Loucy (cell line): ENCODE data around the gene SIDT2.

Experiments
- H2AFZ ChIP-seq: fragments of 200-600 bp; sonication (generic); 2 replicates; pipeline ENCODE4 v1.6.0; 2016; ENCODE audit warnings: antibody characterized with exemption, mild to moderate bottlenecking, low read length, moderate library complexity
- H3F3A ChIP-seq: fragments of 200-600 bp; 2 replicates; pipeline ENCODE4 v1.6.0; 2016; ENCODE audit warnings: antibody characterized with exemption, low read depth, mild to moderate bottlenecking
- H3K27me3 ChIP-seq: fragments of 200-600 bp; sonication (generic); 2 replicates; pipeline ENCODE4 v1.6.1; 2014; ENCODE audit warnings: low read length, mild to moderate bottlenecking; ENCODE audit not compliant: insufficient read depth, poor library complexity, severe bottlenecking
- H3K36me3 ChIP-seq: fragments of 200-600 bp; sonication (generic); 2 replicates; pipeline ENCODE4 v1.6.1; 2016; ENCODE audit warnings: low read length; ENCODE audit not compliant: insufficient read depth
- H3K4me1 ChIP-seq: fragments of 200-600 bp; sonication (generic); 2 replicates; pipeline ENCODE4 v1.5.1; 2014; ENCODE audit warnings: low read length, mild to moderate bottlenecking; ENCODE audit not compliant: insufficient read depth, poor library complexity, severe bottlenecking
- H3K4me2 ChIP-seq: fragments of 200-600 bp; sonication (generic); 2 replicates; pipeline ENCODE4 v1.6.0; 2014; ENCODE audit warnings: antibody characterized with exemption, low read length, low read depth, mild to moderate bottlenecking; ENCODE audit not compliant: poor library complexity, severe bottlenecking
- H3K4me3 ChIP-seq: fragments of 200-600 bp; sonication (generic); 2 replicates; pipeline ENCODE4 v1.5.1; 2014; ENCODE audit warnings: low read length, mild to moderate bottlenecking, mixed read lengths; ENCODE audit not compliant: poor library complexity, severe bottlenecking
- H3K79me2 ChIP-seq: fragments of 200-600 bp; sonication (generic); 2 replicates; pipeline ENCODE4 v1.6.1; 2014; ENCODE audit warnings: low read length; ENCODE audit not compliant: insufficient read depth
- H3K9ac ChIP-seq: fragments of 200-600 bp; sonication (generic); 2 replicates; pipeline ENCODE4 v1.6.0; 2014; ENCODE audit warnings: mild to moderate bottlenecking, low read depth, low read length, moderate library complexity; ENCODE audit not compliant: poor library complexity, severe bottlenecking
- H3K9me2 ChIP-seq: fragments of 200-600 bp; sonication (generic); replicated peaks from 2 replicates; pipeline ENCODE4 v1.6.1; 2016; ENCODE audit warnings: low read depth, low read length, mixed read lengths
- H3K9me3 ChIP-seq: fragments of 200-600 bp; sonication (generic); 2 replicates; pipeline ENCODE4 v1.6.1; 2014; ENCODE audit warnings: mild to moderate bottlenecking, antibody characterized with exemption, low read length, low read depth; ENCODE audit not compliant: insufficient read depth
- H4K20me1 ChIP-seq: fragments of 200-600 bp; sonication (generic); 2 replicates; pipeline ENCODE4 v1.6.0; 2014; ENCODE audit warnings: antibody characterized with exemption, low read length, mild to moderate bottlenecking; ENCODE audit not compliant: insufficient read depth, poor library complexity, severe bottlenecking
- CTCF ChIP-seq: fragments of 200-600 bp; sonication (generic); conservative IDR thresholded peaks from 2 replicates; pipeline ENCODE4 v1.5.1; 2014; ENCODE audit warnings: mild to moderate bottlenecking, antibody characterized with exemption, low read length
- EZH2phosphoT487 ChIP-seq: fragments of 200-600 bp; IDR thresholded peaks from 2 replicates; pipeline ENCODE4 v1.6.1; 2018; ENCODE audit warnings: antibody characterized with exemption, mild to moderate bottlenecking, moderate library complexity, borderline replicate concordance

Gene SIDT2

DNA sequence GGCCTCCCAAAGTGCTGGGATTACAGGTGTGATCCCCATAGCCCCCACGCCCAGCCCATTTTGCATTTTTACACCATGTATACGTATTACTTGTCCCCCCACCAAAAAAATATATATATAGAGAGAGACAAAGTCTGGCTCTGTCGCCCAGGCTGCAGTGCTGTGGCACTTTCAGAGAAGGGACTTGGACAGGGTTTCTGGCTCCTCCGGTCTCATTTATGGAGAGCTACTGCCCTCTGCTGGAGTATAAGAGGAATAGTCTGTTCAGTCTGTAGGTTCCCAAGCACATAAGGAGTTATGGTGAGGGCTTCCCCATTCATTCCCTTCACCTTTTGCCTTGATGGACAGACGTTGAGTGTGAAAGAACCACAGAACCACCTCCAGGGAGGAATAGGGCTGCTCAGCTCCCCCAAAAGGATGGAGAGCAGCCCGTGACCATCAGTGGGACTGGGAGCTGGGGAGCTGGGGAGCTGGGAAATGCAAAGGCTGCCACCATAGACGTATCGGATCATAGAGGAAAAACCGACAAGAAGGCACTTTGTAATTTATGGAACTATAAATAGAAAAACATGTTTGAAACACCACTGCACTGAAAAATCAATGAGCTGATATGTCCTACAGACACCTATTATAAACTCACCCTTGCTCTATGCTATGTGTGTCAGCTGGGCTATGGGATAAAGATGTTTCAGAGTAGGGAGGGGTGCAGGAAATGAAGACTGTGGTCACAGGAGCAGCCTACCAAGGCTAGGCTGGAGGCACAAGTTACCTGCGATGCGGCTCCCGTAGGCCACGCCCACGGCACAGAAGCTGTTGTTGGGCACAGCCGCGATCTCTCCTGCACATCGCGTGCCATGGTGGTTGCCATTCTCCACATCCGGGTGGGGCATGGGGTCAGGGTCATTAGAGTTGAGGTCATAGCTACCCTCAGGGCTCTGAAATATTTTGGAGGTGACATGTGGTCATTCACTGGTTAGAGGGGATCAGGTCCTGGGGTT lies 48.1 kb downstream of the SIDT2 start:
- no peaks in the 10 kb centered on the region for H3K27me3 ChIP-seq

GRCh38 chr11:117228091-117228490 lies 49.5 kb downstream of the SIDT2 start:
- H2AFZ ChIP-seq, result no peak overlapping the region
- no peaks in the 10 kb centered on the region for H3K9me3 ChIP-seq
- no peaks in the 10 kb centered on the region for H3K27me3 ChIP-seq
- H3K36me3 ChIP-seq, result peaks cover 29% of the 10 kb centered on the region; the same call in 1 of the 2 replicates
- H3K9me2 ChIP-seq, result no peaks in the 10 kb centered on the region
- H3K79me2 ChIP-seq, result peaks cover 34% of the 10 kb centered on the region
- peaks cover 20% of the 10 kb centered on the region for H3K4me1 ChIP-seq
- H3K9ac ChIP-seq, result no peak overlapping the region
- no peaks in the 10 kb centered on the region for H3F3A ChIP-seq
- no peak overlapping the region for H3K4me2 ChIP-seq
- TF ChIP-seq CTCF, result no peak
- TF ChIP-seq EZH2phosphoT487, result no peak
- H3K4me3 ChIP-seq, result no peak overlapping the region
- no peaks in the 10 kb centered on the region for H4K20me1 ChIP-seq

More for the DNA sequence above, 48.1 kb downstream of the SIDT2 start:
- Histone ChIP-seq H3K9me2 (no peaks in the 10 kb centered on the region), H3K4me3 (no peak overlapping the region), H2AFZ (no peak overlapping the region), H3F3A (no peaks in the 10 kb centered on the region), H3K79me2 (peaks cover 29% of the 10 kb centered on the region), H4K20me1 (no peaks in the 10 kb centered on the region), H3K9ac (no peak overlapping the region), H3K36me3 (peaks cover 31% of the 10 kb centered on the region; the same call in 1 of the 2 replicates), H3K4me2 (no peak overlapping the region), H3K4me1 (peaks cover 20% of the 10 kb centered on the region), H3K9me3 (no peaks in the 10 kb centered on the region)
- TF ChIP-seq EZH2phosphoT487 (no peak), CTCF (peak; percentile 83)

- H3K36me3 ChIP-seq, result peaks cover 20% of the 10 kb centered on the region; the same call in 1 of the 2 replicates
- peak overlapping the region; percentile 92 for H3K4me2 ChIP-seq
- H3K4me1 ChIP-seq, result peaks cover 28% of the 10 kb centered on the region
- H3K9ac ChIP-seq, result no peak overlapping the region
- no peaks in the 10 kb centered on the region for H4K20me1 ChIP-seq
- no peaks in the 10 kb centered on the region for H3K27me3 ChIP-seq
- no peaks in the 10 kb centered on the region for H3K9me3 ChIP-seq
- no peaks in the 10 kb centered on the region for H3F3A ChIP-seq
- TF ChIP-seq CTCF (no peak), EZH2phosphoT487 (no peak)
- H3K4me3 ChIP-seq, result peak overlapping the region; percentile 97
- H3K9me2 ChIP-seq, result no peaks in the 10 kb centered on the region
- H2AFZ ChIP-seq, result no peak overlapping the region
- H3K79me2 ChIP-seq, result peaks cover 42% of the 10 kb centered on the region
These were observed 50.9 kb downstream of the SIDT2 start for GRCh38 chr11:117229411-117229810.
